DOHH2 (cell line): Measurements from ENCODE around the gene COL3A1.

ENCODE experiments used
- H3F3A ChIP-seq: fragments of 200-600 bp; sonication (generic), shearing (Covaris generic); 2 replicates; pipeline ENCODE4 v1.6.0; 2016; ENCODE audit warnings: antibody characterized with exemption, mild to moderate bottlenecking; ENCODE audit not compliant: control insufficient read depth, insufficient read depth
- H3K27ac ChIP-seq: fragments of 200-600 bp; sonication (generic); 2 replicates; pipeline ENCODE4 v1.5.1; 2014; ENCODE audit warnings: low read depth, mild to moderate bottlenecking, low read length, moderate library complexity
- H3K27me3 ChIP-seq: fragments of 200-600 bp; sonication (generic); 2 replicates; pipeline ENCODE4 v1.6.1; 2014; ENCODE audit warnings: mild to moderate bottlenecking, low read length, mixed read lengths; ENCODE audit not compliant: control insufficient read depth
- H3K36me3 ChIP-seq: fragments of 200-600 bp; sonication (generic); 2 replicates; pipeline ENCODE4 v1.6.1; 2014; ENCODE audit warnings: mild to moderate bottlenecking, low read length, moderate library complexity, mixed read lengths; ENCODE audit not compliant: control insufficient read depth
- H3K4me1 ChIP-seq: fragments of 200-600 bp; sonication (generic); 2 replicates; pipeline ENCODE4 v1.6.1; 2014; ENCODE audit warnings: mild to moderate bottlenecking, low read length, mixed read lengths; ENCODE audit not compliant: control insufficient read depth
- H3K4me2 ChIP-seq: fragments of 200-600 bp; sonication (generic); 2 replicates; pipeline ENCODE4 v1.6.0; 2014; ENCODE audit warnings: mild to moderate bottlenecking, low read length, moderate library complexity
- H3K4me3 ChIP-seq: fragments of 200-600 bp; sonication (generic); 2 replicates; pipeline ENCODE4 v1.5.1; 2014; ENCODE audit warnings: mild to moderate bottlenecking, low read length, mixed read lengths
- H3K79me2 ChIP-seq: fragments of 200-600 bp; sonication (generic); 2 replicates; pipeline ENCODE4 v1.6.1; 2014; ENCODE audit warnings: mild to moderate bottlenecking, low read length, mixed read lengths; ENCODE audit not compliant: control insufficient read depth
- H3K9me2 ChIP-seq: fragments of 200-600 bp; sonication (generic); replicated peaks from 2 replicates; pipeline ENCODE4 v1.6.1; 2014; ENCODE audit warnings: mild to moderate bottlenecking, low read length, mixed read lengths; ENCODE audit not compliant: control insufficient read depth
- H3K9me3 ChIP-seq: fragments of 200-600 bp; sonication (generic); 2 replicates; pipeline ENCODE4 v1.6.1; 2014; ENCODE audit warnings: antibody characterized with exemption, low read length, mixed read lengths; ENCODE audit not compliant: control insufficient read depth, insufficient read depth
- H4K20me1 ChIP-seq: fragments of 200-600 bp; sonication (generic); 2 replicates; pipeline ENCODE4 v1.6.0; 2014; ENCODE audit warnings: low read depth, mild to moderate bottlenecking, antibody characterized with exemption, low read length, moderate library complexity; ENCODE audit not compliant: control insufficient read depth, insufficient read depth
- EZH2phosphoT487 ChIP-seq: fragments of 200-600 bp; sonication (generic); IDR thresholded peaks from 2 replicates; pipeline ENCODE4 v1.6.1; 2017; ENCODE audit warnings: borderline replicate concordance, mild to moderate bottlenecking, antibody characterized with exemption, low read length, moderate library complexity, mixed read lengths
- TF ChIP-seq, protein P1 (sequence below): fragments of 200-600 bp; sonication (generic); IDR thresholded peaks from one replicate; pipeline ENCODE4 v1.5.1; 2014; ENCODE audit warnings: antibody characterized with exemption, mild to moderate bottlenecking, low read depth, low read length; ENCODE audit not compliant: poor library complexity, severe bottlenecking

Gene COL3A1

GRCh38 chr2:189015359-189015758 lies 41.2 kb downstream of the COL3A1 start:
- Histone ChIP-seq H3K36me3 (no peaks in the 10 kb centered on the region), H3K4me3 (no peak overlapping the region), H3K9me3 (no peaks in the 10 kb centered on the region), H3K9me2 (no peaks in the 10 kb centered on the region), H4K20me1 (no peaks in the 10 kb centered on the region), H3K4me2 (no peak overlapping the region), H3K79me2 (no peaks in the 10 kb centered on the region), H3K4me1 (no peaks in the 10 kb centered on the region), H3K27ac (no peak overlapping the region), H3F3A (no peaks in the 10 kb centered on the region), H3K27me3 (no peaks in the 10 kb centered on the region)
- TF ChIP-seq, protein P1, sequence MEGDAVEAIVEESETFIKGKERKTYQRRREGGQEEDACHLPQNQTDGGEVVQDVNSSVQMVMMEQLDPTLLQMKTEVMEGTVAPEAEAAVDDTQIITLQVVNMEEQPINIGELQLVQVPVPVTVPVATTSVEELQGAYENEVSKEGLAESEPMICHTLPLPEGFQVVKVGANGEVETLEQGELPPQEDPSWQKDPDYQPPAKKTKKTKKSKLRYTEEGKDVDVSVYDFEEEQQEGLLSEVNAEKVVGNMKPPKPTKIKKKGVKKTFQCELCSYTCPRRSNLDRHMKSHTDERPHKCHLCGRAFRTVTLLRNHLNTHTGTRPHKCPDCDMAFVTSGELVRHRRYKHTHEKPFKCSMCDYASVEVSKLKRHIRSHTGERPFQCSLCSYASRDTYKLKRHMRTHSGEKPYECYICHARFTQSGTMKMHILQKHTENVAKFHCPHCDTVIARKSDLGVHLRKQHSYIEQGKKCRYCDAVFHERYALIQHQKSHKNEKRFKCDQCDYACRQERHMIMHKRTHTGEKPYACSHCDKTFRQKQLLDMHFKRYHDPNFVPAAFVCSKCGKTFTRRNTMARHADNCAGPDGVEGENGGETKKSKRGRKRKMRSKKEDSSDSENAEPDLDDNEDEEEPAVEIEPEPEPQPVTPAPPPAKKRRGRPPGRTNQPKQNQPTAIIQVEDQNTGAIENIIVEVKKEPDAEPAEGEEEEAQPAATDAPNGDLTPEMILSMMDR, result no peak
- no peak for TF ChIP-seq EZH2phosphoT487

- Histone ChIP-seq H3K4me2 (no peak overlapping the region), H3K79me2 (no peaks in the 10 kb centered on the region), H3K4me1 (no peaks in the 10 kb centered on the region)
Observed at GRCh38 chr2:189016311-189016861, 42.2 kb downstream of the COL3A1 start.

DNA sequence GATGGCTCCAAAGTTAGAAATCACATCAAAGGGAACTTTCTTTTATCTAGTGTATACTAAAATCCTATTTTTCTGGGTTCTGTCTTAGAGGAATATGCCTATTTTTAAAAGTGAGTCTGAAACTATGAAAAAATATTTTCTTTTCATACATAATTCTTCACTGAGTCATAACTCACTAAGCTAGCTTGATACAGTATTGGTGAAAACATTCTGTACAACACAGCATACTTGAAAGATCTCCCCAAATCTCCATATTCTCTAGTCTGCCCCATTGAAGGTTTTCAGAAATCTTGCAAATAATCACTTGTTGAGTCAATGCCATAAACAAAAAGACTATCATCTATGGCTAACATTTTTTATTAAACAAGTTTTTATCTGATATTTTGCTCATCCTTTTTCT lies 44.5 kb downstream of the COL3A1 start:
- H4K20me1 ChIP-seq, result no peaks in the 10 kb centered on the region
- no peaks in the 10 kb centered on the region for H3K79me2 ChIP-seq
- H3K36me3 ChIP-seq, result no peaks in the 10 kb centered on the region
- no peak overlapping the region for H3K27ac ChIP-seq
- no peak overlapping the region for H3K4me2 ChIP-seq
- no peaks in the 10 kb centered on the region for H3K27me3 ChIP-seq
- no peaks in the 10 kb centered on the region for H3K4me1 ChIP-seq
- H3K9me2 ChIP-seq, result no peaks in the 10 kb centered on the region
- no peaks in the 10 kb centered on the region for H3K9me3 ChIP-seq
- no peaks in the 10 kb centered on the region for H3F3A ChIP-seq
- TF ChIP-seq, protein P1, result no peak
- TF ChIP-seq EZH2phosphoT487, result no peak
- H3K4me3 ChIP-seq, result no peak overlapping the region

More at GRCh38 chr2:189016311-189016861, 42.2 kb downstream of the COL3A1 start:
- TF ChIP-seq, protein P1, result no peak
- no peak for TF ChIP-seq EZH2phosphoT487
- no peaks in the 10 kb centered on the region for H3K36me3 ChIP-seq
- no peaks in the 10 kb centered on the region for H3F3A ChIP-seq
- no peaks in the 10 kb centered on the region for H3K9me3 ChIP-seq
- no peaks in the 10 kb centered on the region for H4K20me1 ChIP-seq
- H3K27ac ChIP-seq, result no peak overlapping the region
- no peak overlapping the region for H3K4me3 ChIP-seq
- no peaks in the 10 kb centered on the region for H3K27me3 ChIP-seq
- no peaks in the 10 kb centered on the region for H3K9me2 ChIP-seq
